C4-2B (cell line): ENCODE results near the gene MOXD1.

Experiments used
- H3K27ac ChIP-seq: fragments of 450-650 bp; 2 replicates; pipeline ENCODE4 v1.5.1; 2017
- CTCF ChIP-seq: fragments of 450-650 bp; conservative IDR thresholded peaks from 2 replicates; pipeline ENCODE4 v1.5.1; 2017; ENCODE audit warnings: mild to moderate bottlenecking
- ZFX ChIP-seq: fragments of 450-650 bp; IDR thresholded peaks from 2 replicates; pipeline ENCODE4 v1.6.1; 2017

MOXD1 gene

GRCh38 chr6:132410830-132411229 is 9.6 kb upstream of the MOXD1 start:
- TF ChIP-seq ZFX (no peak), CTCF (no peak)
- H3K27ac ChIP-seq = no peak overlapping the region

GRCh38 chr6:132405143-132405915 is 4.1 kb upstream of the MOXD1 start:
- TF ChIP-seq CTCF (no peak), ZFX (no peak)
- H3K27ac ChIP-seq = no peak overlapping the region

- H3K27ac ChIP-seq = no peak overlapping the region
- no peak for TF ChIP-seq ZFX
- TF ChIP-seq CTCF = no peak
Observed at GRCh38 chr6:132404736-132405135, 3.5 kb upstream of the MOXD1 start.

GRCh38 chr6:132404330-132404729 is 3.1 kb upstream of the MOXD1 start:
- TF ChIP-seq CTCF (no peak), ZFX (no peak)

GRCh38 chr6:132401618-132402285 is 477 bp upstream of the MOXD1 start:
- no peak overlapping the region for H3K27ac ChIP-seq
- TF ChIP-seq ZFX = no peak
- TF ChIP-seq CTCF = no peak

More at GRCh38 chr6:132404330-132404729, 3.1 kb upstream of the MOXD1 start:
- H3K27ac ChIP-seq = no peak overlapping the region

- no peak overlapping the region for H3K27ac ChIP-seq
Observed at GRCh38 chr6:132400555-132400882, 756 bp downstream of the MOXD1 start.

More at GRCh38 chr6:132400555-132400882, 756 bp downstream of the MOXD1 start:
- no peak for TF ChIP-seq ZFX
- no peak for TF ChIP-seq CTCF
